HepG2 (cell line): ENCODE data around the gene SFXN5. TPM values are rescaled to one million over a fixed set of nuclear protein-coding genes. Genes with fewer than 3 reads are reported as not detected.

ENCODE experiments used
- AGO2 ChIP-seq: fragments of 200-400 bp; formaldehyde crosslinking; optimal IDR thresholded peaks from 2 replicates; pipeline ENCODE3; 2017; ENCODE audit warnings: mild to moderate bottlenecking, low read depth, low read length, moderate library complexity
- CBFB ChIP-seq: sonication (generic); formaldehyde crosslinking; IDR thresholded peaks from 2 replicates; pipeline ENCODE4 v1.4.0; 2020; ENCODE audit warnings: missing genetic modification reagents
- CENPX ChIP-seq: sonication (generic); formaldehyde crosslinking; IDR thresholded peaks from 2 replicates; pipeline ENCODE4 v1.9.0; 2021; ENCODE audit warnings: mild to moderate bottlenecking, missing genetic modification reagents, moderate library complexity
- EEA1 ChIP-seq: sonication (generic); formaldehyde crosslinking; IDR thresholded peaks from 2 replicates; pipeline ENCODE4 v1.5.1; 2020; ENCODE audit warnings: mild to moderate bottlenecking, missing genetic modification reagents, borderline replicate concordance
- HNF4G ChIP-seq, 2 experiments: sonication (generic) in 1 of 2; formaldehyde crosslinking in 1 of 2; IDR thresholded peaks; 2 replicates each; pipeline versions ENCODE4 v1.4.0 to v1.6.1; 2011 to 2020; ENCODE audit warnings: borderline replicate concordance in 2 of 2, low read depth in 2 of 2, mild to moderate bottlenecking in 2 of 2, low read length in 1 of 2, missing genetic modification reagents in 1 of 2, moderate library complexity in 1 of 2
- KMT2B ChIP-seq: IDR thresholded peaks from 2 replicates; pipeline ENCODE4 v1.6.1; 2016; ENCODE audit warnings: missing genetic modification reagents, missing compliant biosample characterization
- NFE2 ChIP-seq: sonication (generic); formaldehyde crosslinking; IDR thresholded peaks from 2 replicates; pipeline ENCODE4 v1.4.0; 2020; ENCODE audit warnings: missing genetic modification reagents
- POLR2A ChIP-seq, 2 experiments: IDR thresholded peaks; 2 replicates each; pipeline ENCODE4 v1.6.1; 2011; ENCODE audit warnings: low read depth in 2 of 2, low read length in 2 of 2, mild to moderate bottlenecking in 1 of 2, moderate library complexity in 1 of 2; ENCODE audit not compliant: insufficient read depth in 1 of 2
- TOPORS ChIP-seq: sonication (generic); formaldehyde crosslinking; IDR thresholded peaks from 2 replicates; pipeline ENCODE4 v1.8.0; 2023; ENCODE audit warnings: mild to moderate bottlenecking, missing genetic modification reagents
- ZBTB8A ChIP-seq: sonication (generic); formaldehyde crosslinking; IDR thresholded peaks from 2 replicates; pipeline ENCODE4 v1.4.0; 2020; ENCODE audit warnings: mild to moderate bottlenecking, low read depth, missing genetic modification reagents, borderline replicate concordance
- ZNF101 ChIP-seq: sonication (generic); formaldehyde crosslinking; IDR thresholded peaks from 2 replicates; pipeline ENCODE4 v1.4.0; 2020; ENCODE audit warnings: mild to moderate bottlenecking, low read depth, missing genetic modification reagents, borderline replicate concordance
- ZNF224 ChIP-seq: sonication (generic); formaldehyde crosslinking; IDR thresholded peaks from 2 replicates; pipeline ENCODE4 v1.5.0; 2020; ENCODE audit warnings: mild to moderate bottlenecking, missing genetic modification reagents
- ZNF317 ChIP-seq: sonication (generic); formaldehyde crosslinking; IDR thresholded peaks from 2 replicates; pipeline ENCODE4 v1.5.0; 2020; ENCODE audit warnings: mild to moderate bottlenecking, missing genetic modification reagents
- ZNF468 ChIP-seq: sonication (generic); formaldehyde crosslinking; IDR thresholded peaks from 2 replicates; pipeline ENCODE4 v1.8.0; 2022; ENCODE audit warnings: mild to moderate bottlenecking, moderate library complexity, missing genetic modification reagents
- ZNF781 ChIP-seq: sonication (generic); formaldehyde crosslinking; IDR thresholded peaks from 2 replicates; pipeline ENCODE4 v1.5.1; 2020; ENCODE audit warnings: borderline replicate concordance, mild to moderate bottlenecking, missing genetic modification reagents; ENCODE audit errors: not compliant biosample characterization
- ZSCAN31 ChIP-seq: sonication (generic); formaldehyde crosslinking; IDR thresholded peaks from 2 replicates; pipeline ENCODE4 v1.5.0; 2020; ENCODE audit warnings: low read depth, mild to moderate bottlenecking, missing genetic modification reagents
- polyA plus RNA-seq, 8 experiments: library from polyadenylated mRNA; depleted of rRNA in 3 of 8; stranded (reverse) in 7 of 8; unstranded in 1 of 8; fragments of >200 nt; fragmentation: Illumina TruSeq in 4 of 8; extraction: Trizol in 4 of 8; gene quantifications; 2 replicates each; pipeline versions ENCODE4 v1.2.1 to v1.2.3, GENCODE V29; 2011 to 2016; ENCODE audit warnings: low read depth in 4 of 8, missing spikeins in 1 of 8, mixed read lengths in 1 of 8; ENCODE audit not compliant: insufficient read depth in 1 of 8
- total RNA-seq, 5 experiments: library from RNA; depleted of rRNA; stranded (reverse); fragments of >200 nt; fragmentation: Illumina TruSeq; extraction: Trizol; gene quantifications; 2 replicates each; pipeline ENCODE4 v1.2.3, GENCODE V29; 2016; ENCODE audit warnings: low read depth in 1 of 5
- TF ChIP-seq, protein P1 (sequence below): sonication (generic); formaldehyde crosslinking; IDR thresholded peaks from 2 replicates; pipeline ENCODE4 v1.4.0; 2020; ENCODE audit warnings: missing genetic modification reagents
- TF ChIP-seq, protein P2 (sequence below): sonication (generic); formaldehyde crosslinking; IDR thresholded peaks from 2 replicates; pipeline ENCODE4 v1.5.1; 2020; ENCODE audit warnings: missing genetic modification reagents, mild to moderate bottlenecking, borderline replicate concordance
- TF ChIP-seq, protein P3 (sequence below): sonication (generic); formaldehyde crosslinking; IDR thresholded peaks from 2 replicates; pipeline ENCODE4 v1.9.0; 2022; ENCODE audit warnings: low read depth, missing genetic modification reagents
- TF ChIP-seq, protein P4 (sequence below): sonication (generic); formaldehyde crosslinking; IDR thresholded peaks from 2 replicates; pipeline ENCODE4 v1.4.0; 2020; ENCODE audit warnings: mild to moderate bottlenecking, missing genetic modification reagents

SFXN5 gene
- total and polyA plus RNA-seq, 2 of the 13 experiments (the other 11 are each of a cell fraction or from before 2014, with no cell fraction given): 34.9 to 37.4 TPM

DNA sequence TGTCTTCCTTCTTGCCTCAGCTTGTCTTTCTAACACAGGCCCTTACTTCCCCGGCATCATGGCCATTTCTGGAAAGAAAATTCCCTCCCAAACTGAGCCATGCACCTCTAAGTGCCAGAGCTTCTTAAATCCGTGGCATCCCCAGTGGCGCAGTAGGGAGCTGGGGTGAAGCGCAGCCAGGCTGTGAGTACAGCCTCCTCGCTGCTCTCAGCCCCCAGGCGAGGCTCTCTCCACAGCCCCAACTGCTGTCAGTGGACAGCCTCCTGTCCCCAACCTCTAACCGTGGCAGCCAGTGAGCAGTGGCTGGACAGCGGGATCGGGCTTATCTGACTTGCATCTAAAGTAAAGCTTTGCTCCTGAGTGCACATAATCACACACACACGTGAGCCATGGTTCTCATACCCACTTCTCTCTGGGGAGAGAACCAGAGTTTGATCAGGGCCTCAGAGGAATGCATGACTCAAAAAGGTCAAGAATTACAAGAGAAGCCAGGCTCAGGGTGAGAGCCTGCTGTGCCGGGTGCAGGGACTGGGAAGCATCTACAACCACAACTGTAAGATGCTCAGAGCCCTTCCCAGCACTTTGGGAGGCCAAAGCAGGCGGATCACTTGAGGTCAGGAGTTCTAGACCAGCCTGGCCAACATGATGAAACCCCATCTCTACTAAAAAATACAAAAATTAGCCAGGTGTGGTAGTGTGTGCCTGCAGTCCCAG lies 50.7 kb downstream of the SFXN5 start (continued):
- peak; percentile 35; the same call in 1 of the 2 replicates for TF ChIP-seq KMT2B (CRISPR knock-in tag)
- TF ChIP-seq AGO2: no peak
- TF ChIP-seq ZNF781: no peak
- TF ChIP-seq, protein P1, sequence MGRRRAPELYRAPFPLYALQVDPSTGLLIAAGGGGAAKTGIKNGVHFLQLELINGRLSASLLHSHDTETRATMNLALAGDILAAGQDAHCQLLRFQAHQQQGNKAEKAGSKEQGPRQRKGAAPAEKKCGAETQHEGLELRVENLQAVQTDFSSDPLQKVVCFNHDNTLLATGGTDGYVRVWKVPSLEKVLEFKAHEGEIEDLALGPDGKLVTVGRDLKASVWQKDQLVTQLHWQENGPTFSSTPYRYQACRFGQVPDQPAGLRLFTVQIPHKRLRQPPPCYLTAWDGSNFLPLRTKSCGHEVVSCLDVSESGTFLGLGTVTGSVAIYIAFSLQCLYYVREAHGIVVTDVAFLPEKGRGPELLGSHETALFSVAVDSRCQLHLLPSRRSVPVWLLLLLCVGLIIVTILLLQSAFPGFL: no peak
- TF ChIP-seq CENPX (CRISPR knock-in tag): no peak
- TF ChIP-seq TOPORS (CRISPR knock-in tag): no peak
- no peak for TF ChIP-seq NFE2 (CRISPR knock-in tag)
- TF ChIP-seq, protein P2, sequence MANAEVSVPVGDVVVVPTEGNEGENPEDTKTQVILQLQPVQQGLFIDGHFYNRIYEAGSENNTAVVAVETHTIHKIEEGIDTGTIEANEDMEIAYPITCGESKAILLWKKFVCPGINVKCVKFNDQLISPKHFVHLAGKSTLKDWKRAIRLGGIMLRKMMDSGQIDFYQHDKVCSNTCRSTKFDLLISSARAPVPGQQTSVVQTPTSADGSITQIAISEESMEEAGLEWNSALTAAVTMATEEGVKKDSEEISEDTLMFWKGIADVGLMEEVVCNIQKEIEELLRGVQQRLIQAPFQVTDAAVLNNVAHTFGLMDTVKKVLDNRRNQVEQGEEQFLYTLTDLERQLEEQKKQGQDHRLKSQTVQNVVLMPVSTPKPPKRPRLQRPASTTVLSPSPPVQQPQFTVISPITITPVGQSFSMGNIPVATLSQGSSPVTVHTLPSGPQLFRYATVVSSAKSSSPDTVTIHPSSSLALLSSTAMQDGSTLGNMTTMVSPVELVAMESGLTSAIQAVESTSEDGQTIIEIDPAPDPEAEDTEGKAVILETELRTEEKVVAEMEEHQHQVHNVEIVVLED (CRISPR knock-in tag): no peak
- TF ChIP-seq ZNF101 (CRISPR knock-in tag): no peak
- TF ChIP-seq, protein P3, sequence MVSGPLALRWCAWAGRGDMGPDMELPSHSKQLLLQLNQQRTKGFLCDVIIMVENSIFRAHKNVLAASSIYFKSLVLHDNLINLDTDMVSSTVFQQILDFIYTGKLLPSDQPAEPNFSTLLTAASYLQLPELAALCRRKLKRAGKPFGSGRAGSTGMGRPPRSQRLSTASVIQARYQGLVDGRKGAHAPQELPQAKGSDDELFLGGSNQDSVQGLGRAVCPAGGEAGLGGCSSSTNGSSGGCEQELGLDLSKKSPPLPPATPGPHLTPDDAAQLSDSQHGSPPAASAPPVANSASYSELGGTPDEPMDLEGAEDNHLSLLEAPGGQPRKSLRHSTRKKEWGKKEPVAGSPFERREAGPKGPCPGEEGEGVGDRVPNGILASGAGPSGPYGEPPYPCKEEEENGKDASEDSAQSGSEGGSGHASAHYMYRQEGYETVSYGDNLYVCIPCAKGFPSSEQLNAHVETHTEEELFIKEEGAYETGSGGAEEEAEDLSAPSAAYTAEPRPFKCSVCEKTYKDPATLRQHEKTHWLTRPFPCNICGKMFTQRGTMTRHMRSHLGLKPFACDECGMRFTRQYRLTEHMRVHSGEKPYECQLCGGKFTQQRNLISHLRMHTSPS (CRISPR knock-in tag): peak; percentile 67; the same call in 1 of the 2 replicates
- no peak for TF ChIP-seq POLR2A (IDR thresholded peaks at IDR 0.05; ENCODE audit: insufficient read depth in 1 of 2, low read depth in 2 of 2, low read length in 2 of 2)
- no peak for TF ChIP-seq ZBTB8A (CRISPR knock-in tag)
- TF ChIP-seq HNF4G (IDR thresholded peaks at IDR 0.05; ENCODE audit: borderline replicate concordance, low read depth, low read length): no peak; the same call in 1 of the 2 replicates
- no peak; the same call in 1 of the 2 replicates for TF ChIP-seq HNF4G (CRISPR knock-in tag; IDR thresholded peaks at IDR 0.05; ENCODE audit: borderline replicate concordance, low read depth)
- 0 out of 2 replicates have a peak, but pooled peaks have one; percentile 27 for TF ChIP-seq ZNF317 (CRISPR knock-in tag)
- no peak for TF ChIP-seq ZNF468 (CRISPR knock-in tag)
- TF ChIP-seq, protein P4, sequence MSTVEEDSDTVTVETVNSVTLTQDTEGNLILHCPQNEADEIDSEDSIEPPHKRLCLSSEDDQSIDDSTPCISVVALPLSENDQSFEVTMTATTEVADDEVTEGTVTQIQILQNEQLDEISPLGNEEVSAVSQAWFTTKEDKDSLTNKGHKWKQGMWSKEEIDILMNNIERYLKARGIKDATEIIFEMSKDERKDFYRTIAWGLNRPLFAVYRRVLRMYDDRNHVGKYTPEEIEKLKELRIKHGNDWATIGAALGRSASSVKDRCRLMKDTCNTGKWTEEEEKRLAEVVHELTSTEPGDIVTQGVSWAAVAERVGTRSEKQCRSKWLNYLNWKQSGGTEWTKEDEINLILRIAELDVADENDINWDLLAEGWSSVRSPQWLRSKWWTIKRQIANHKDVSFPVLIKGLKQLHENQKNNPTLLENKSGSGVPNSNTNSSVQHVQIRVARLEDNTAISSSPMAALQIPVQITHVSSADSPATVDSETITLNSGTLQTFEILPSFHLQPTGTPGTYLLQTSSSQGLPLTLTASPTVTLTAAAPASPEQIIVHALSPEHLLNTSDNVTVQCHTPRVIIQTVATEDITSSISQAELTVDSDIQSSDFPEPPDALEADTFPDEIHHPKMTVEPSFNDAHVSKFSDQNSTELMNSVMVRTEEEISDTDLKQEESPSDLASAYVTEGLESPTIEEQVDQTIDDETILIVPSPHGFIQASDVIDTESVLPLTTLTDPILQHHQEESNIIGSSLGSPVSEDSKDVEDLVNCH (CRISPR knock-in tag): no peak
- no peak for TF ChIP-seq CBFB (CRISPR knock-in tag)
- no peak for TF ChIP-seq EEA1 (CRISPR knock-in tag)
- 0 out of 2 replicates have a peak, but pooled peaks have one; percentile 46 for TF ChIP-seq ZNF224
- TF ChIP-seq ZSCAN31 (CRISPR knock-in tag): no peak
